Loucy (cell line): ENCODE results near the gene ENOX1.

ENCODE experiments used
- CTCF ChIP-seq: fragments of 200-600 bp; sonication (generic); conservative IDR thresholded peaks from 2 replicates; pipeline ENCODE4 v1.5.1; 2014; ENCODE audit warnings: mild to moderate bottlenecking, antibody characterized with exemption, low read length
- EZH2phosphoT487 ChIP-seq: fragments of 200-600 bp; IDR thresholded peaks from 2 replicates; pipeline ENCODE4 v1.6.1; 2018; ENCODE audit warnings: antibody characterized with exemption, mild to moderate bottlenecking, moderate library complexity, borderline replicate concordance

- TF ChIP-seq EZH2phosphoT487 (no peak), CTCF (no peak)
These were observed 438.9 kb downstream of the ENOX1 start for GRCh38 chr13:43347877-43348276.
